HepG2 (cell line): ENCODE data around the gene KAZN. TPM values are rescaled to one million over a fixed set of nuclear protein-coding genes. Genes with fewer than 3 reads are reported as not detected.

ENCODE experiments used
- ATAC-seq: fragments of 200-7000 bp; cut with Tn5 transposase; 3 replicates; pipeline ENCODE4 v1.9.1; 2020; ENCODE audit warnings: mild to moderate bottlenecking, moderate library complexity
- BruUV-seq: library from RNA; stranded (reverse); fragments of 400-500 nt; replicated peaks from 2 replicates; lab custom pipeline; 2021; lab: Mats Ljungman, UMichigan
- CTCF ChIA-PET: fragments of 300-600 bp; formaldehyde crosslinking; extraction: SDS; loops from one replicate; lab custom pipeline; 2021; ENCODE audit warnings: low total read pairs, inconsistent platforms, low intra/inter-chr PET ratio; lab: Yijun Ruan, JAX
- POLR2A ChIA-PET: fragments of 350-600 bp; sonication (Branson Sonifier 250); formaldehyde crosslinking; loops from one replicate; lab custom pipeline; 2020; ENCODE audit warnings: antibody characterized with exemption, inconsistent platforms; lab: Yijun Ruan, JAX
- DNase-seq: peaks from one replicate; pipeline ENCODE4 v3.0.0-alpha.2; 2015; ENCODE audit warnings: low spot score
- FAIRE-seq: peaks from 3 replicates; lab custom pipeline; 2011; peaks lifted over from hg19 to GRCh38; lab: Jason Lieb, UNC
- H2AFZ ChIP-seq: one replicate; pipeline ENCODE4 v1.6.1; 2011; ENCODE audit warnings: low read length, inconsistent platforms
- H3K27ac ChIP-seq: fragments of 300-600 bp; 3 replicates; pipeline ENCODE4 v1.8.0; 2011; ENCODE audit warnings: mixed run types, mild to moderate bottlenecking, mixed read lengths, low read length, inconsistent platforms; ENCODE audit not compliant: insufficient read depth; ENCODE audit errors: extremely low read length
- H3K27me3 ChIP-seq, 2 experiments: fragments of 200-600 bp in 1 of 2; 2 replicates in 1 of 2; 3 replicates in 1 of 2; pipeline versions ENCODE4 v1.6.0 to v1.8.0; 2011; ENCODE audit warnings: low read length in 2 of 2, mild to moderate bottlenecking in 2 of 2, moderate library complexity in 2 of 2, inconsistent platforms in 1 of 2; ENCODE audit not compliant: insufficient read depth in 2 of 2, control insufficient read depth in 1 of 2
- H3K36me3 ChIP-seq, 2 experiments: fragments of 200-600 bp in 1 of 2; replicated peaks in 1 of 2; 2 replicates in 1 of 2; 3 replicates in 1 of 2; pipeline versions ENCODE4 v1.5.1 to v1.8.0; 2011; ENCODE audit warnings: low read length in 2 of 2, inconsistent platforms in 1 of 2; ENCODE audit not compliant: insufficient read depth in 2 of 2, control insufficient read depth in 1 of 2
- H3K4me1 ChIP-seq: 2 replicates; pipeline ENCODE4 v1.5.1; 2012; ENCODE audit warnings: low read length, inconsistent platforms; ENCODE audit not compliant: insufficient read depth
- H3K4me2 ChIP-seq: 2 replicates; pipeline ENCODE4 v1.6.0; 2011; ENCODE audit warnings: low read depth, low read length, inconsistent platforms
- H3K4me3 ChIP-seq, 3 experiments: fragments of 200-600 bp in 1 of 3; sonication (generic), shearing (Covaris generic) in 1 of 3; replicated peaks in 1 of 3; 2 replicates each; pipeline ENCODE4 v1.5.1; 2011 to 2016; ENCODE audit warnings: low read length in 3 of 3, inconsistent platforms in 2 of 3, low read depth in 2 of 3, mild to moderate bottlenecking in 2 of 3, control low read depth in 1 of 3, mixed read lengths in 1 of 3; ENCODE audit not compliant: insufficient read depth in 1 of 3
- H3K79me2 ChIP-seq: one replicate; pipeline ENCODE4 v1.6.1; 2011; ENCODE audit warnings: low read length, inconsistent platforms; ENCODE audit not compliant: insufficient read depth
- H3K9ac ChIP-seq: 2 replicates; pipeline ENCODE4 v1.6.0; 2011; ENCODE audit warnings: mild to moderate bottlenecking, low read depth, low read length, inconsistent platforms; ENCODE audit not compliant: insufficient read depth
- H3K9me3 ChIP-seq: 2 replicates; pipeline ENCODE4 v1.5.1; 2012; ENCODE audit warnings: mild to moderate bottlenecking, low read length
- H4K20me1 ChIP-seq: 2 replicates; pipeline ENCODE4 v1.6.0; 2011; ENCODE audit warnings: inconsistent platforms, mild to moderate bottlenecking, low read length, moderate library complexity; ENCODE audit not compliant: insufficient read depth
- FOXK1 ChIP-seq: sonication (generic); formaldehyde crosslinking; IDR thresholded peaks from 2 replicates; pipeline ENCODE4 v1.4.0; 2020; ENCODE audit warnings: low read depth, missing genetic modification reagents, borderline replicate concordance
- FOXM1 ChIP-seq: sonication (generic); formaldehyde crosslinking; IDR thresholded peaks from 2 replicates; pipeline ENCODE4 v1.5.0; 2020; ENCODE audit warnings: missing genetic modification reagents
- REL ChIP-seq: sonication (generic); formaldehyde crosslinking; conservative IDR thresholded peaks from 2 replicates; pipeline ENCODE4 v1.8.0; 2022; ENCODE audit warnings: mild to moderate bottlenecking, missing genetic modification reagents, moderate library complexity
- TARDBP ChIP-seq: sonication (generic); formaldehyde crosslinking; IDR thresholded peaks from 2 replicates; pipeline ENCODE4 v1.8.0; 2022; ENCODE audit warnings: mild to moderate bottlenecking, missing genetic modification reagents
- TFDP1 ChIP-seq: IDR thresholded peaks from 2 replicates; pipeline ENCODE4 v1.6.1; 2016; ENCODE audit warnings: missing compliant biosample characterization, missing genetic modification reagents, borderline replicate concordance
- ZBTB43 ChIP-seq: sonication (generic); formaldehyde crosslinking; conservative IDR thresholded peaks from 2 replicates; pipeline ENCODE4 v1.4.0; 2020; ENCODE audit warnings: missing genetic modification reagents
- ZNF343 ChIP-seq: sonication (generic); formaldehyde crosslinking; IDR thresholded peaks from 2 replicates; pipeline ENCODE4 v1.4.0; 2020; ENCODE audit warnings: mild to moderate bottlenecking, missing genetic modification reagents
- ZNF501 ChIP-seq: sonication (generic); formaldehyde crosslinking; IDR thresholded peaks from 2 replicates; pipeline ENCODE4 v1.5.1; 2020; ENCODE audit warnings: mild to moderate bottlenecking, moderate library complexity, missing genetic modification reagents
- ZNF768 ChIP-seq: sonication (generic); formaldehyde crosslinking; IDR thresholded peaks from 2 replicates; pipeline ENCODE4 v1.4.0; 2020; ENCODE audit warnings: missing genetic modification reagents
- WGBS: methylation state at CpG from one replicate; pipeline ENCODE4 v1.1.6; 2017; ENCODE audit warnings: low lambda C conversion rate; 5-methylcytosine and 5-hydroxymethylcytosine counted together
- in situ Hi-C: cut with HindIII; loops from 2 replicates; pipeline ENCODE4 v1.10.0; 2017; ENCODE audit warnings: low pct_unique_long_range_greater_than_20kb; ENCODE audit not compliant: extremely low pct_ligation_motif_present
- intact Hi-C: fragments of 100-400 bp; cut with micrococcal nuclease; formaldehyde crosslinking; loops from one replicate; pipeline ENCODE4 v1.10.0; 2022; ENCODE audit not compliant: unreplicated experiment
- polyA plus RNA-seq, 8 experiments: library from polyadenylated mRNA; depleted of rRNA in 3 of 8; stranded (reverse) in 7 of 8; unstranded in 1 of 8; fragments of >200 nt; fragmentation: Illumina TruSeq in 4 of 8; extraction: Trizol in 4 of 8; gene quantifications; 2 replicates each; pipeline versions ENCODE4 v1.2.1 to v1.2.3, GENCODE V29; 2011 to 2016; ENCODE audit warnings: low read depth in 4 of 8, missing spikeins in 1 of 8, mixed read lengths in 1 of 8; ENCODE audit not compliant: insufficient read depth in 1 of 8
- total RNA-seq, 5 experiments: library from RNA; depleted of rRNA; stranded (reverse); fragments of >200 nt; fragmentation: Illumina TruSeq; extraction: Trizol; gene quantifications; 2 replicates each; pipeline ENCODE4 v1.2.3, GENCODE V29; 2016; ENCODE audit warnings: low read depth in 1 of 5
- TF ChIP-seq, protein P1 (sequence below): sonication (generic); formaldehyde crosslinking; IDR thresholded peaks from 2 replicates; pipeline ENCODE4 v1.4.0; 2020; ENCODE audit warnings: mild to moderate bottlenecking, missing genetic modification reagents
- TF ChIP-seq, protein P2 (sequence below): sonication (generic); formaldehyde crosslinking; IDR thresholded peaks from 2 replicates; pipeline ENCODE4 v1.8.0; 2022; ENCODE audit warnings: missing genetic modification reagents, mild to moderate bottlenecking, borderline replicate concordance
- TF ChIP-seq, protein P3 (sequence below): sonication (generic); formaldehyde crosslinking; IDR thresholded peaks from 2 replicates; pipeline ENCODE4; 2020; ENCODE audit warnings: missing genetic modification reagents, mild to moderate bottlenecking, borderline replicate concordance

The KAZN gene
- total and polyA plus RNA-seq, 2 of the 13 experiments (the other 11 are each of a cell fraction or from before 2014, with no cell fraction given) = 10.4 to 13.5 TPM

GRCh38 chr1:15073799-15074308, 475.4 kb downstream of the KAZN start:
- BruUV-seq = no TSS peak

DNA sequence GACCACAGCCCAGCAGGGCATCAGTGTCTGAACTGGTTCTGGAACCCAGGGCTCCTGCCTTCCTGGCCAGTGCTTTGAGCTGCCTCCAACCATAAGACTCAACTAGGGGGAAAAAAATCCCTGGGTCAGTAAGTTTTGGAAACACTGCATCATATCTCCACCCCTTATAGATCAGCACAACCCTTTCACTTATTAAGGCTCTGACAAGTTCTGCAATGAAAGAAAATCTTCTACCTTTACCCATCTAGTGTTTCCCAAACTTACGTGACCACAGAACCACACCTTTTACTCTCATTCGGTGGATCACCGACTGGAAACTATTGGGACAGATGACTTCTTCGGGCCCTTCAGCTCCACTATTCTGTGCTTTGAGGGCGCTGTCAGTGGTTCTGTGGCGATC, 476.7 kb downstream of the KAZN start:
- Histone ChIP-seq H3K27me3 (peaks cover 0 to 5% of the 10 kb centered on the region in 2 experiments; a peak in 2 of 5 replicates), H3K9me3 (no peaks in the 10 kb centered on the region), H2AFZ (no peak overlapping the region), H3K27ac (no peak overlapping the region), H3K4me2 (no peak overlapping the region), H3K79me2 (no peaks in the 10 kb centered on the region), H3K9ac (no peak overlapping the region), H3K4me1 (peaks cover 5% of the 10 kb centered on the region), H3K4me3 (no peak overlapping the region), H3K36me3 (no peaks in the 10 kb centered on the region), H4K20me1 (no peaks in the 10 kb centered on the region)
- ATAC-seq (no peak), DNase-seq (no peak), FAIRE-seq (no peak)
- in situ Hi-C loops = no loop called here
- POLR2A ChIA-PET = no interaction called here
- intact Hi-C loops = no loop called here
- CTCF ChIA-PET = no interaction called here
- BruUV-seq = no TSS peak
- 74% methylated on average over 5 of the region's 6 CpGs for WGBS
- TF ChIP-seq ZNF501 (CRISPR knock-in tag) = no peak
- TF ChIP-seq REL (CRISPR knock-in tag) = no peak
- TF ChIP-seq, protein P1, sequence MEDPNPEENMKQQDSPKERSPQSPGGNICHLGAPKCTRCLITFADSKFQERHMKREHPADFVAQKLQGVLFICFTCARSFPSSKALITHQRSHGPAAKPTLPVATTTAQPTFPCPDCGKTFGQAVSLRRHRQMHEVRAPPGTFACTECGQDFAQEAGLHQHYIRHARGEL (CRISPR knock-in tag) = no peak
- TF ChIP-seq ZNF343 (CRISPR knock-in tag) = no peak
- no peak for TF ChIP-seq FOXM1
- TF ChIP-seq, protein P2, sequence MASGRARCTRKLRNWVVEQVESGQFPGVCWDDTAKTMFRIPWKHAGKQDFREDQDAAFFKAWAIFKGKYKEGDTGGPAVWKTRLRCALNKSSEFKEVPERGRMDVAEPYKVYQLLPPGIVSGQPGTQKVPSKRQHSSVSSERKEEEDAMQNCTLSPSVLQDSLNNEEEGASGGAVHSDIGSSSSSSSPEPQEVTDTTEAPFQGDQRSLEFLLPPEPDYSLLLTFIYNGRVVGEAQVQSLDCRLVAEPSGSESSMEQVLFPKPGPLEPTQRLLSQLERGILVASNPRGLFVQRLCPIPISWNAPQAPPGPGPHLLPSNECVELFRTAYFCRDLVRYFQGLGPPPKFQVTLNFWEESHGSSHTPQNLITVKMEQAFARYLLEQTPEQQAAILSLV = no peak
- no peak for TF ChIP-seq FOXK1 (CRISPR knock-in tag)
- TF ChIP-seq, protein P3, sequence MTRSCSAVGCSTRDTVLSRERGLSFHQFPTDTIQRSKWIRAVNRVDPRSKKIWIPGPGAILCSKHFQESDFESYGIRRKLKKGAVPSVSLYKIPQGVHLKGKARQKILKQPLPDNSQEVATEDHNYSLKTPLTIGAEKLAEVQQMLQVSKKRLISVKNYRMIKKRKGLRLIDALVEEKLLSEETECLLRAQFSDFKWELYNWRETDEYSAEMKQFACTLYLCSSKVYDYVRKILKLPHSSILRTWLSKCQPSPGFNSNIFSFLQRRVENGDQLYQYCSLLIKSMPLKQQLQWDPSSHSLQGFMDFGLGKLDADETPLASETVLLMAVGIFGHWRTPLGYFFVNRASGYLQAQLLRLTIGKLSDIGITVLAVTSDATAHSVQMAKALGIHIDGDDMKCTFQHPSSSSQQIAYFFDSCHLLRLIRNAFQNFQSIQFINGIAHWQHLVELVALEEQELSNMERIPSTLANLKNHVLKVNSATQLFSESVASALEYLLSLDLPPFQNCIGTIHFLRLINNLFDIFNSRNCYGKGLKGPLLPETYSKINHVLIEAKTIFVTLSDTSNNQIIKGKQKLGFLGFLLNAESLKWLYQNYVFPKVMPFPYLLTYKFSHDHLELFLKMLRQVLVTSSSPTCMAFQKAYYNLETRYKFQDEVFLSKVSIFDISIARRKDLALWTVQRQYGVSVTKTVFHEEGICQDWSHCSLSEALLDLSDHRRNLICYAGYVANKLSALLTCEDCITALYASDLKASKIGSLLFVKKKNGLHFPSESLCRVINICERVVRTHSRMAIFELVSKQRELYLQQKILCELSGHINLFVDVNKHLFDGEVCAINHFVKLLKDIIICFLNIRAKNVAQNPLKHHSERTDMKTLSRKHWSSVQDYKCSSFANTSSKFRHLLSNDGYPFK (CRISPR knock-in tag) = no peak
- no peak for TF ChIP-seq ZBTB43 (CRISPR knock-in tag)
- no peak for TF ChIP-seq TFDP1 (CRISPR knock-in tag)

More at GRCh38 chr1:15073799-15074308, 475.4 kb downstream of the KAZN start:
- TF ChIP-seq ZNF768 (CRISPR knock-in tag) (peak; percentile 95), TARDBP (no peak)
- no peaks in the 10 kb centered on the region for H4K20me1 ChIP-seq
- DNase-seq = no peak
- H3K9me3 ChIP-seq = no peaks in the 10 kb centered on the region
- FAIRE-seq = no peak
- H3K36me3 ChIP-seq = no peaks in the 10 kb centered on the region
- ChIA-PET POLR2A (no interaction called here), CTCF (no interaction called here)
- H3K4me1 ChIP-seq = no peaks in the 10 kb centered on the region
- H2AFZ ChIP-seq = no peak overlapping the region
- H3K79me2 ChIP-seq = no peaks in the 10 kb centered on the region
- 81% methylated on average over 5 of the region's 9 CpGs for WGBS
- H3K4me2 ChIP-seq = no peak overlapping the region
- peak; percentile 12; the same call in 1 of the 3 replicates for ATAC-seq
- intact Hi-C loops = no loop called here
- in situ Hi-C loops = no loop called here
- no peak overlapping the region for H3K4me3 ChIP-seq
- H3K27me3 ChIP-seq = peaks cover 0 to 5% of the 10 kb centered on the region in 2 experiments; a peak in 1 of 5 replicates
- H3K9ac ChIP-seq = no peak overlapping the region
- no peak overlapping the region for H3K27ac ChIP-seq
